Tibial artery (tissue), 4 donors: ENCODE results near the gene EPN2.

Experiments
- DNase-seq, 2 donors: peaks; one replicate each; pipeline ENCODE4 v3.0.0-alpha.2; 2019
- H3K27ac ChIP-seq, 2 donors: fragments of 200-600 bp; sonication (generic) in 1 of 2; 1 replicate in 1 of 2; 2 replicates in 1 of 2; pipeline ENCODE4 v1.5.1; 2018 to 2019; ENCODE audit warnings: mild to moderate bottlenecking in 1 of 2
- H3K27me3 ChIP-seq, 2 donors: fragments of 200-600 bp; sonication (generic) in 1 of 2; one replicate each; pipeline versions ENCODE4 v1.5.1 to v1.6.0; 2016 to 2019
- H3K36me3 ChIP-seq, 3 donors: fragments of 200-600 bp; sonication (generic) in 2 of 3; one replicate each; pipeline ENCODE4 v1.5.1; 2016 to 2019; ENCODE audit warnings: mild to moderate bottlenecking in 2 of 3
- H3K4me1 ChIP-seq, 4 donors: fragments of 200-600 bp; sonication (generic) in 2 of 4; 1 replicate in 3 of 4; 2 replicates in 1 of 4; pipeline ENCODE4 v1.5.1; 2016 to 2019
- H3K4me3 ChIP-seq, 2 donors: fragments of 200-600 bp; sonication (generic) in 1 of 2; 1 replicate in 1 of 2; 2 replicates in 1 of 2; pipeline ENCODE4 v1.5.1; 2018 to 2019; ENCODE audit warnings: mild to moderate bottlenecking in 2 of 2
- H3K9me3 ChIP-seq, 3 donors: fragments of 200-600 bp; sonication (generic) in 1 of 3; one replicate each; pipeline ENCODE4 v1.5.1; 2016 to 2019
- intact Hi-C: fragments of 100-400 bp; cut with DNase I; formaldehyde crosslinking; loops from one replicate; pipeline ENCODE4 v1.15.0; 2023; ENCODE audit warnings: low total_unique reads
- TF ChIP-seq, protein P1 (sequence below), 2 experiments: fragments of 200-600 bp in 1 of 2; fragments of 450-650 bp in 1 of 2; IDR thresholded peaks; one replicate each; pipeline ENCODE4 v1.5.1; 2017 to 2019; ENCODE audit warnings: antibody characterized with exemption in 2 of 2, mild to moderate bottlenecking in 1 of 2, moderate library complexity in 1 of 2

Gene EPN2

DNA sequence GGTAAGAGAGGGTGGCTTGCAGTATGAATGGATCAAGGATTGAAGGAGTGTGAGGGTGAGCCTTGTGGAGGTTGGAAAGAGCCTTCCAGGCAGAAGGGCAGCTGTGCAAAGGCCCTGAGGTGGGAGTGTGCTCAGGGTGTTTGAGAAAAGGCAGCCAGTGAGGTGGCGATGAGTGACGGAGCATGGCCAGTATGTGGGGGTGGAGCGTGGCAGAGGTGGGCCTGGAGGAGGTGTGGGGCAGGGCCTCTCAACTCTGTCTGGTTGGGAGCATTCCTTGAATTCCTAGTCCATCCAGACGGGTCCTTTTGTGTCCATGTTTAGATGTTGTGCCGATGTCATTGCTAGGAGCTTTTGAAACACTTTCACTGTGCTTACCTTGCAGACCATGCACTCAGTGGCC, 51.3 kb downstream of the EPN2 start:
- Histone ChIP-seq H3K9me3 (no peaks in the 10 kb centered on the region), H3K27me3 (no peaks in the 10 kb centered on the region), H3K4me1 (peaks cover 0 to 53% (median 34%) of the 10 kb centered on the region in 4 donors), H3K36me3 (peaks cover under 1 to 16% (median 9%) of the 10 kb centered on the region in 3 donors), H3K27ac (no peak overlapping the region), H3K4me3 (no peak overlapping the region)
- intact Hi-C loops, result no loop called here
- DNase-seq, result no peak
- TF ChIP-seq, protein P1, sequence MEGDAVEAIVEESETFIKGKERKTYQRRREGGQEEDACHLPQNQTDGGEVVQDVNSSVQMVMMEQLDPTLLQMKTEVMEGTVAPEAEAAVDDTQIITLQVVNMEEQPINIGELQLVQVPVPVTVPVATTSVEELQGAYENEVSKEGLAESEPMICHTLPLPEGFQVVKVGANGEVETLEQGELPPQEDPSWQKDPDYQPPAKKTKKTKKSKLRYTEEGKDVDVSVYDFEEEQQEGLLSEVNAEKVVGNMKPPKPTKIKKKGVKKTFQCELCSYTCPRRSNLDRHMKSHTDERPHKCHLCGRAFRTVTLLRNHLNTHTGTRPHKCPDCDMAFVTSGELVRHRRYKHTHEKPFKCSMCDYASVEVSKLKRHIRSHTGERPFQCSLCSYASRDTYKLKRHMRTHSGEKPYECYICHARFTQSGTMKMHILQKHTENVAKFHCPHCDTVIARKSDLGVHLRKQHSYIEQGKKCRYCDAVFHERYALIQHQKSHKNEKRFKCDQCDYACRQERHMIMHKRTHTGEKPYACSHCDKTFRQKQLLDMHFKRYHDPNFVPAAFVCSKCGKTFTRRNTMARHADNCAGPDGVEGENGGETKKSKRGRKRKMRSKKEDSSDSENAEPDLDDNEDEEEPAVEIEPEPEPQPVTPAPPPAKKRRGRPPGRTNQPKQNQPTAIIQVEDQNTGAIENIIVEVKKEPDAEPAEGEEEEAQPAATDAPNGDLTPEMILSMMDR (IDR thresholded peaks at IDR 0.05), result no peak

DNA sequence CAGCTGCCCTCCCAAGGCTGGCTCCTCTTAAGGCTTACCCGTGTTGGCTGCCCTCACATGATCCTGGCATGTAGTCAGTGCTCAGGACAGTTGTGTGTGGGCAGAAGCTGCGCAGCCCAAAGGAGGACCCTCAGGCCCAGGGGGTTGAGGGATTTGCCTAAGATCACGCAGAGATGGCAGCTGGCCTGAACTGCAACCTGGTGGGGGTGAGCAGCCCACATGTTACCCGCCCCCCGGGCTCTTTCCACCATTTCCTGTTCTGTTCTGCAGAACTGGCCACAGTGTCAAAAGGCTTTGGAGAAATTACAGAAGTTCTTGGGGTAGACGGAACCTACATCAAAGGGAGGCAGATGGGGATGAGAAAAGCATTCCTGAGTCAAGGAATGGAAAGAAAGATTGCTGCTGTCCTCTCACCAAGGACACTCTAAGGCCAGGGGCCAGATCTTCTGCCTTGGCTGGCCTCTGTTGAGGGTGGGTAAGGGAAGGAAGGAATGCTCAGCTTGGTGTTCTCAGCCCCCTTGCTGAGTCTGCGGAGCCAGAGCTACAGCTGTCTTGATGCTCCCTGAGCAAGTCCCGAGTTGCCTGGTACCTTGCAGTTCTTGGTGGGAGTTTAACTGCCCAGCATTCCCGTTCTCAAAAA, 53.0 kb downstream of the EPN2 start:
- TF ChIP-seq, protein P1 (IDR thresholded peaks at IDR 0.05), result no peak
- peaks cover 0 to 11% (median 0%) of the 10 kb centered on the region in 3 donors for H3K36me3 ChIP-seq
- H3K4me1 ChIP-seq, result peaks cover 0 to 49% (median 28%) of the 10 kb centered on the region in 4 donors
- H3K9me3 ChIP-seq, result no peaks in the 10 kb centered on the region
- intact Hi-C loops, result no loop called here
- no peak overlapping the region for H3K27ac ChIP-seq
- no peaks in the 10 kb centered on the region for H3K27me3 ChIP-seq
- no peak overlapping the region for H3K4me3 ChIP-seq
- DNase-seq, result no peak

DNA sequence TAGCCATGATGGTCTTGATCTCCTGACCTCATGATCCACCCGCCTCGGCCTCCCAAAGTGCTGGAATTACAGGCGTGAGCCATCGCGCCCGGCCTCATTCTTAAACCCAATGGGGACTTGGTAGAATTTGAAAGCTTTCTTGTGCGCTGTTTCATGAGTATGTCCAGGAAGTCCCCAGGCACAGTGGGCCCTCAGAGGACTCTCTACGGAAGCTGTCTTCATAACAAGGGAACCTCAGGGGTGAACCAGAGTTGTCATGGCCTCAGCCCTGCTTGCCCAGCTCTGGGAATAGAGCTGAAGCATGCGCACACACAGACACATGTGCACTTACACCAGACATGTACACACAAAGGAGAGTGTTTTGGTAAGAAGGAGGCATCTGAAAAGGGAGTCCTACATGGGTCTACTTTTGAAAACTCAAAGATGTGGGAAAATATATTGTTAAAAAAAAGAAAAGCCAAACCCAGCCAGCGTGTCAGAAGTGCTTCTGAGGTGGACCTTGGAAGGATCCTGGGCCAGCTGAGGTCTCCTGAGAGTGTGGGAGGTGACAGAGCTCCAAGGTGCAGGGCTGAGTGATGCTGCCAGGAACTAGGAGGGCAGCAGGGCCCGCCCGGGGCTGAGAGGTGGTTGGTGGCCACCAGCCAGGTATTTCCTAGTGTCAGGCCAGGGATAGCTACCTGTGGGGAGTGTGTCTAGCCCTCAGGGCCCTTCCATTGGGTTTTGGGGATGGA, 54.6 kb downstream of the EPN2 start:
- peaks cover 0 to 34% (median 21%) of the 10 kb centered on the region in 4 donors for H3K4me1 ChIP-seq
- no peaks in the 10 kb centered on the region for H3K27me3 ChIP-seq
- TF ChIP-seq, protein P1 (IDR thresholded peaks at IDR 0.05), result no peak
- no peak overlapping the region for H3K4me3 ChIP-seq
- intact Hi-C loops, result no loop called here
- H3K27ac ChIP-seq, result no peak overlapping the region
- no peaks in the 10 kb centered on the region for H3K9me3 ChIP-seq
- DNase-seq, result no peak
- peaks cover 0 to 5% (median 0%) of the 10 kb centered on the region in 3 donors for H3K36me3 ChIP-seq

DNA sequence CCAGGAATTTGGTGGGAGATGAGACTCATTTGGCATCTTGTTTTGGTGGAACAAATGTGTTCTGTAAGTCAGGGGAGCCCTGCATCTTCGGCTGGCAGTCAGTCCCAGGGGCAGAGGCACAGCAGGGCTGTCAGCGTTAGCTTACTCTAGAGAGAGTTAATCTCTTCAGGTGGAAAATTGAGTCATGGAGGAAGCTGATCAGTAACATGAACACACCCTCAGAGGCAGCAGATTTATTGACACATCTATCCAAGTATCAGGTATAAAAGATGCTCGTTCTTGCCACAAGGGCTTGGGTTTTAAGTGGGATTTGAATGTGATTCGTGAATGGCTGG, 55.2 kb downstream of the EPN2 start:
- Histone ChIP-seq H3K36me3 (peaks cover 0 to 5% (median 0%) of the 10 kb centered on the region in 3 donors), H3K9me3 (no peaks in the 10 kb centered on the region), H3K4me3 (no peak overlapping the region), H3K27me3 (no peaks in the 10 kb centered on the region), H3K4me1 (peaks cover 0 to 34% (median 16%) of the 10 kb centered on the region in 4 donors), H3K27ac (no peak overlapping the region)
- DNase-seq, result no peak
- intact Hi-C loops, result no loop called here
- TF ChIP-seq, protein P1 (IDR thresholded peaks at IDR 0.05), result no peak

DNA sequence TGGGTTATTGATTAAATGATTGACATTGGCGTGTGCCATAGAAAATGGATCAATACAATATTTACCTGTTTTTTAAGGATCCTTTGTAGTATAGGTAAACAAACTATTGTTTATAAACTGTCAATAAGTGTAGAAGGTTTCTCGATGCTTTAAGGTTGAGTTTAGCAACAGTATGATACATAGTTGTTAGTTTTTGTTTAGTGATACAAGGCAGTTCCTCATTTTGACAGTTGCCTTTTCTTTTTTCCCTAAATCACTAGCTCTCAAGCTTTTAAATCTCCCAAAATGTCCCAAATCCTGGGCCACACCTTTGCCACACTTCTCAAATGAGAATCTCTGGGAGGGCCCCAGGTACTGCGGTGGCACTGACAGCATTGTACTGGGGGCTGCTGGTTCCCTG, 57.3 kb downstream of the EPN2 start:
- intact Hi-C loops, result no loop called here
- no peak overlapping the region for H3K4me3 ChIP-seq
- no peaks in the 10 kb centered on the region for H3K27me3 ChIP-seq
- H3K9me3 ChIP-seq, result no peaks in the 10 kb centered on the region
- H3K27ac ChIP-seq, result no peak overlapping the region
- no peak for DNase-seq
- no peaks in the 10 kb centered on the region for H3K36me3 ChIP-seq
- TF ChIP-seq, protein P1 (IDR thresholded peaks at IDR 0.05), result no peak
- peaks cover 0 to 37% (median 18%) of the 10 kb centered on the region in 4 donors for H3K4me1 ChIP-seq
